ENCODE measurements around the gene CD68.

DNA sequence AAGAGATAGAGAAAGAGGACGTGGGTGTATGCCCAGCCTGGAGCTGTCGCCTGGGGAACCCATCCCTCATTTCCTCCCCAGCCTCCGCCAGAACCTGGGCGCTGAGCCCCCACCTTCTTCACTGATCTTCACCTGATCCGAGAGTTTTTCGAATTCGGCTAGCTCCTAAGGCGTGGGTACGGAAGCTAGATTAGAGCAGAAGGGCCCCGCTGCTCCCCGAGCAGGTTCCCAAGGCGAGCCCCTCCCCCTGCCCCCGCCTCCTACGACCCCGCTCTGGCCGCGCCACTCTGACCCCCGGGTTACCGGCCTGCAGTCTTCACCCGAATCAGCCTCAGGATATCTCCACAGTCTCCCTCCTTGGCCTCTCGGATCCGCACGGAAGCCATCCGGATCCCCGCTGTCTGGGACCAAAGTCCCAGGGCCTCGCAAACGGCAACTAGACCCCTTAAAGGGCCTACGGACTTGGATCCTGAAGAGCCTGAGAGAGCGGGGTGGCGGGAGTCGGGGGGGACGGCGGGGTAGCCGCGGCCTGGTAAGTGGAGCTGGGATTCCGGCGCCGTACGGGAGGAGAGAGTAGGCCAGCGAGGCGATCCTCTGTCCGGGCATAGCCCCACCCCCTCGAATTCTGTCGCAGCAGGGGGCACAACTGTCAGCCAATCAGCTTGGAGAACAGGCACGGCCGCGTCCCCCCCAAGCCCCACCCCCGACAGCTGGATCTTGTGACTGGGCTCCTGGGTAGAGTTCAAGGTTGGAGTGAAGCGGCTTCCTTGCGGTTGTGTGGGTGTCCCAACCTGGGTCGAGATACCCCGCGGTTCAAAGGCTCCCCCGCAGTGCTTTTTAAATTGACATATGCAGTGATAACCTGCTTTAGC is 48.0 kb downstream of the CD68 start, which contains the start of gene SAT2:
- TF ChIP-seq GATA3 (IDR thresholded peaks at IDR 0.05; ENCODE audit: low read depth, low read length) (no peak), GATA2 (IDR thresholded peaks at IDR 0.05; ENCODE audit: low read depth, low read length) (no peak)
